HAP-1 (cell line): ENCODE results near the gene SENP7.

Source experiments
- DNase-seq, 2 experiments: peaks; one replicate each; pipeline ENCODE4 v3.0.0-alpha.2; 2016 to 2020; ENCODE audit warnings: low spot score in 2 of 2
- H3K27me3 ChIP-seq: fragments of 250-450 bp; sonication (Bioruptor Pico); 2 replicates; pipeline ENCODE4 v1.5.1; 2020; ENCODE audit warnings: low read depth, mild to moderate bottlenecking, moderate library complexity
- H3K36me3 ChIP-seq: fragments of 250-450 bp; sonication (Bioruptor Pico); replicated peaks from 2 replicates; pipeline ENCODE4 v1.5.1; 2020; ENCODE audit warnings: mild to moderate bottlenecking
- H3K4me1 ChIP-seq: fragments of 250-450 bp; sonication (Bioruptor Pico); 2 replicates; pipeline ENCODE4 v1.5.1; 2020; ENCODE audit warnings: mild to moderate bottlenecking
- H3K4me3 ChIP-seq: fragments of 250-450 bp; sonication (Bioruptor Pico); 2 replicates; pipeline ENCODE4 v1.5.1; 2020; ENCODE audit warnings: mild to moderate bottlenecking, moderate library complexity
- H3K9me3 ChIP-seq: fragments of 250-450 bp; sonication (Bioruptor Pico); 2 replicates; pipeline ENCODE4 v1.5.1; 2020; ENCODE audit warnings: mild to moderate bottlenecking, moderate library complexity
- in situ Hi-C: fragments of 300-500 bp; cut with MboI; formaldehyde crosslinking; loops from 3 replicates; pipeline ENCODE4 v1.14.3; 2020; ENCODE audit warnings: low sequenced_read_pairs, inconsistent platforms, mixed read lengths

The SENP7 gene

GRCh38 chr3:101278727-101279126, 234.3 kb downstream of the SENP7 start:
- Histone ChIP-seq H3K9me3 (no peaks in the 10 kb centered on the region), H3K4me3 (no peak overlapping the region), H3K27me3 (no peaks in the 10 kb centered on the region; the same call in 1 of the 2 replicates), H3K36me3 (no peaks in the 10 kb centered on the region), H3K4me1 (no peaks in the 10 kb centered on the region)
- in situ Hi-C loops = no loop called here
- DNase-seq = no peak
